Bronchial epithelial cell (primary cell): ENCODE measurements around the gene VAMP8. TPM values are rescaled to one million over a fixed set of nuclear protein-coding genes. Genes with fewer than 3 reads are reported as not detected.

Experiments
- DNase-seq: peaks from one replicate; pipeline ENCODE4 v3.0.0-alpha.2; 2010; ENCODE audit warnings: low read depth
- FAIRE-seq: peaks from 2 replicates; lab custom pipeline; 2011; peaks lifted over from hg19 to GRCh38; lab: Jason Lieb, UNC
- H3K27me3 ChIP-seq: 2 replicates; pipeline ENCODE4 v1.5.1; 2011; ENCODE audit warnings: low read length; ENCODE audit not compliant: control insufficient read depth, insufficient read depth
- H3K36me3 ChIP-seq: 2 replicates; pipeline ENCODE4 v1.5.1; 2011; ENCODE audit warnings: low read length; ENCODE audit not compliant: control insufficient read depth, insufficient read depth
- H3K4me3 ChIP-seq: 2 replicates; pipeline ENCODE4 v1.5.1; 2011; ENCODE audit warnings: mild to moderate bottlenecking, low read depth, low read length, control low read depth
- CTCF ChIP-seq: IDR thresholded peaks from 2 replicates; pipeline ENCODE4 v1.5.1; 2011; ENCODE audit warnings: mild to moderate bottlenecking, moderate library complexity, low read length, control low read depth, inconsistent platforms; ENCODE audit not compliant: insufficient read depth, severe bottlenecking
- total RNA-seq: library from RNA; depleted of rRNA; stranded (reverse); fragments of >200 nt; gene quantifications from 2 replicates; pipeline ENCODE4 v1.2.1, GENCODE V29; 2014

The VAMP8 gene
- total RNA-seq, 1 donor from 2014 or later: 41.3 TPM

- H3K27me3 ChIP-seq: no peaks in the 10 kb centered on the region
- no peak overlapping the region for H3K4me3 ChIP-seq
- no peak for TF ChIP-seq CTCF
- DNase-seq (no peak), FAIRE-seq (no peak)
- H3K36me3 ChIP-seq: peaks cover 14% of the 10 kb centered on the region
These were observed 51.3 kb downstream of the VAMP8 start for GRCh38 chr2:85628658-85629057.

GRCh38 chr2:85631316-85631715 is 53.9 kb downstream of the VAMP8 start:
- FAIRE-seq: no peak
- Histone ChIP-seq H3K36me3 (peaks cover 8% of the 10 kb centered on the region), H3K27me3 (no peaks in the 10 kb centered on the region), H3K4me3 (no peak overlapping the region)
- TF ChIP-seq CTCF: no peak
- no peak for DNase-seq

Other genes starting within 250 kb of the VAMP8 start
- gene TGOLN2, start 249.6 kb upstream of the VAMP8 start, total RNA-seq: 34.5 and 41.3 TPM in 2 replicates
- 79.2 and 95.4 TPM in 2 replicates for gene RETSAT, start 223.1 kb upstream of the VAMP8 start, total RNA-seq
- 13.2 and 15.1 TPM in 2 replicates for gene ELMOD3, start 222.8 kb upstream of the VAMP8 start, total RNA-seq
- 701 and 871 TPM in 2 replicates for gene CAPG, start 167.2 kb upstream of the VAMP8 start, total RNA-seq
- 0.13 TPM in 1 of 2 replicates, not detected in the other for gene SH2D6, start 158.9 kb upstream of the VAMP8 start, total RNA-seq
- 81.9 and 103 TPM in 2 replicates for gene MAT2A, start 38.4 kb upstream of the VAMP8 start, total RNA-seq
- gene GGCX, start 16.1 kb upstream of the VAMP8 start, total RNA-seq: 27.9 and 33.0 TPM in 2 replicates
- 4.5 and 5.5 TPM in 2 replicates for gene VAMP5, start 6.8 kb downstream of the VAMP8 start, total RNA-seq
- 240 and 318 TPM in 2 replicates for gene RNF181, start 18.2 kb downstream of the VAMP8 start, total RNA-seq
- gene TMEM150A, start 25.1 kb downstream of the VAMP8 start, total RNA-seq: 8.3 and 9.2 TPM in 2 replicates
- 9.5 and 18.8 TPM in 2 replicates for gene C2orf68, start 34.5 kb downstream of the VAMP8 start, total RNA-seq
- gene USP39, start 38.6 kb downstream of the VAMP8 start, total RNA-seq: 26.8 and 32.4 TPM in 2 replicates
- not detected in 2 replicates for gene SFTPB, start 90.6 kb downstream of the VAMP8 start, total RNA-seq
- gene GNLY, start 116.8 kb downstream of the VAMP8 start, total RNA-seq: not detected in 2 replicates
- 0.79 TPM in 1 of 2 replicates, not detected in the other for gene ATOH8, start 176.4 kb downstream of the VAMP8 start, total RNA-seq